HCT116 (cell line): ENCODE data around the gene JOSD1. TPM values are rescaled to one million over a fixed set of nuclear protein-coding genes. Genes with fewer than 3 reads are reported as not detected.
A peak's percentile ranks its signal among the peaks of the same experiment; 100 is the strongest.

ENCODE experiments used
- ATAC-seq: fragments of 200-7000 bp; cut with Tn5 transposase; 2 replicates; pipeline ENCODE4 v1.9.1; 2020; ENCODE audit warnings: mild to moderate bottlenecking, moderate library complexity
- BruUV-seq: library from RNA; stranded (reverse); fragments of 400-500 nt; replicated peaks from 2 replicates; lab custom pipeline; 2021; lab: Mats Ljungman, UMichigan
- CTCF ChIA-PET: fragments of 300-600 bp; sonication (Branson Sonifier 250); formaldehyde crosslinking; loops from one replicate; lab custom pipeline; 2021; ENCODE audit warnings: antibody characterized with exemption; lab: Charles Lee
- POLR2A ChIA-PET: fragments of 300-600, 350-600 bp; sonication (Branson Sonifier 250); formaldehyde crosslinking; loops from one replicate; lab custom pipeline; 2021; ENCODE audit warnings: antibody characterized with exemption; lab: Charles Lee
- RAD21 ChIA-PET, 2 experiments: fragments of 300-600 bp; sonication (Branson Sonifier 250); formaldehyde crosslinking; loops; one replicate each; lab custom pipeline; 2023; ENCODE audit warnings: low total read pairs in 2 of 2; ENCODE audit not compliant: uncharacterized antibody in 2 of 2, unreplicated experiment in 2 of 2, low non-redundant PET in 1 of 2; lab: Charles Lee
- DNase-seq: peaks from one replicate; pipeline ENCODE4 v3.0.0-alpha.2; 2010; ENCODE audit warnings: low read depth, low spot score
- H2AFZ ChIP-seq: fragments of 200-600 bp; shearing (Covaris generic), sonication (generic); 2 replicates; pipeline ENCODE4 v1.6.1; 2017; ENCODE audit warnings: low read depth, mixed run types, mixed read lengths, antibody characterized with exemption, low read length; ENCODE audit not compliant: poor library complexity, severe bottlenecking
- H3K27ac ChIP-seq: 2 replicates; pipeline ENCODE4 v1.5.1; 2012; ENCODE audit warnings: low read depth, low read length
- H3K27me3 ChIP-seq: fragments of 200-600 bp; sonication (generic); 2 replicates; pipeline ENCODE4 v1.6.1; 2016; ENCODE audit warnings: mixed run types, low read length, mixed read lengths; ENCODE audit not compliant: insufficient read depth
- H3K36me3 ChIP-seq, 2 experiments: fragments of 200-500 bp in 1 of 2; fragments of 200-600 bp in 1 of 2; sonication (Bioruptor generic) in 1 of 2; sonication (generic) in 1 of 2; 2 replicates each; pipeline versions ENCODE4 v1.5.1 to v1.6.1; 2014 to 2016; ENCODE audit warnings: low read length in 2 of 2, inconsistent platforms in 1 of 2, mixed read lengths in 1 of 2, mixed run types in 1 of 2; ENCODE audit not compliant: insufficient read depth in 2 of 2, control insufficient read depth in 1 of 2
- H3K4me1 ChIP-seq, 2 experiments: fragments of 200-600 bp in 1 of 2; sonication (generic) in 1 of 2; 2 replicates each; pipeline versions ENCODE4 v1.5.1 to v1.6.1; 2012 to 2017; ENCODE audit warnings: low read length in 2 of 2, inconsistent platforms in 1 of 2, mild to moderate bottlenecking in 1 of 2, mixed read lengths in 1 of 2, mixed run types in 1 of 2, moderate library complexity in 1 of 2; ENCODE audit not compliant: insufficient read depth in 2 of 2, control insufficient read depth in 1 of 2
- H3K4me2 ChIP-seq: fragments of 200-600 bp; sonication (generic); 2 replicates; pipeline ENCODE4 v1.6.1; 2017; ENCODE audit warnings: mixed run types, low read length, mixed read lengths
- H3K4me3 ChIP-seq, 2 experiments: fragments of 200-600 bp in 1 of 2; sonication (generic) in 1 of 2; replicated peaks in 1 of 2; 2 replicates each; pipeline ENCODE4 v1.5.1; 2011 to 2016; ENCODE audit warnings: low read length in 2 of 2, control low read depth in 1 of 2, low read depth in 1 of 2, mild to moderate bottlenecking in 1 of 2, mixed read lengths in 1 of 2, mixed run types in 1 of 2
- H3K79me2 ChIP-seq: fragments of 200-600 bp; sonication (generic); 2 replicates; pipeline ENCODE4 v1.6.1; 2017; ENCODE audit warnings: mild to moderate bottlenecking, mixed run types, low read length, moderate library complexity, mixed read lengths; ENCODE audit not compliant: insufficient read depth
- H3K9ac ChIP-seq: fragments of 200-600 bp; sonication (generic); 2 replicates; pipeline ENCODE4 v1.6.1; 2016; ENCODE audit warnings: low read length, mixed read lengths
- H3K9me2 ChIP-seq: fragments of 200-600 bp; sonication (generic), shearing (Covaris generic); 2 replicates; pipeline ENCODE4 v1.6.1; 2017; ENCODE audit warnings: mixed run types, mild to moderate bottlenecking, moderate library complexity; ENCODE audit not compliant: insufficient read depth
- H3K9me3 ChIP-seq, 2 experiments: fragments of 200-500 bp in 1 of 2; fragments of 200-600 bp in 1 of 2; sonication (Bioruptor generic) in 1 of 2; sonication (generic) in 1 of 2; 2 replicates each; pipeline ENCODE4 v1.6.1; 2014 to 2017; ENCODE audit warnings: low read length in 2 of 2, mixed read lengths in 2 of 2, inconsistent platforms in 1 of 2, low read depth in 1 of 2, mild to moderate bottlenecking in 1 of 2, mixed run types in 1 of 2, moderate library complexity in 1 of 2; ENCODE audit not compliant: control insufficient read depth in 1 of 2, insufficient read depth in 1 of 2
- H4K20me1 ChIP-seq: fragments of 200-600 bp; sonication (generic), shearing (Covaris generic); 2 replicates; pipeline ENCODE4 v1.6.1; 2017; ENCODE audit warnings: mixed run types, mild to moderate bottlenecking, moderate library complexity; ENCODE audit not compliant: insufficient read depth
- CBX3 ChIP-seq: IDR thresholded peaks from 2 replicates; pipeline ENCODE4 v1.6.1; 2012; ENCODE audit warnings: low read depth
- CEBPB ChIP-seq: IDR thresholded peaks from 2 replicates; pipeline ENCODE4 v1.6.1; 2012; ENCODE audit warnings: low read depth
- EZH2 ChIP-seq: fragments of 200-600 bp; sonication (generic); IDR thresholded peaks from 2 replicates; pipeline ENCODE4 v1.6.1; 2017; ENCODE audit warnings: antibody characterized with exemption, mixed run types
- FOSL1 ChIP-seq: IDR thresholded peaks from 2 replicates; pipeline ENCODE4 v1.6.1; 2012; ENCODE audit warnings: low read depth
- JUND ChIP-seq: IDR thresholded peaks from 2 replicates; pipeline ENCODE4 v1.6.1; 2012
- MAX ChIP-seq: IDR thresholded peaks from 2 replicates; pipeline ENCODE4 v1.6.1; 2012
- POLR2A ChIP-seq: IDR thresholded peaks from 2 replicates; pipeline ENCODE4 v1.7.0; 2011; ENCODE audit warnings: borderline replicate concordance; ENCODE audit not compliant: insufficient read depth, insufficient read length; ENCODE audit errors: extremely low read depth
- POLR2AphosphoS5 ChIP-seq: IDR thresholded peaks from 2 replicates; pipeline ENCODE4 v1.6.1; 2011; ENCODE audit warnings: mild to moderate bottlenecking, low read depth, low read length, moderate library complexity
- RAD21 ChIP-seq: IDR thresholded peaks from 2 replicates; pipeline ENCODE4 v1.6.1; 2012; ENCODE audit warnings: low read depth, mild to moderate bottlenecking
- SP1 ChIP-seq: IDR thresholded peaks from 2 replicates; pipeline ENCODE4 v1.6.1; 2012; ENCODE audit warnings: low read depth
- SRF ChIP-seq: IDR thresholded peaks from 2 replicates; pipeline ENCODE4 v1.6.1; 2012; ENCODE audit warnings: low read depth
- TCF7L2 ChIP-seq: IDR thresholded peaks from 2 replicates; pipeline ENCODE4 v1.7.0; 2011; ENCODE audit warnings: borderline replicate concordance, inconsistent platforms; ENCODE audit not compliant: insufficient read depth, insufficient read length; ENCODE audit errors: extremely low read depth
- YY1 ChIP-seq: IDR thresholded peaks from 2 replicates; pipeline ENCODE4 v1.6.1; 2011; ENCODE audit warnings: low read length, low read depth, moderate library complexity, mild to moderate bottlenecking; ENCODE audit not compliant: insufficient replicate concordance; ENCODE audit errors: extremely low read depth
- ZBTB33 ChIP-seq: IDR thresholded peaks from 2 replicates; pipeline ENCODE4 v1.6.1; 2011; ENCODE audit warnings: mild to moderate bottlenecking, low read length, moderate library complexity; ENCODE audit not compliant: insufficient replicate concordance; ENCODE audit errors: extremely low read depth
- ZNF274 ChIP-seq: fragments of 200-500 bp; sonication (Bioruptor generic); IDR thresholded peaks from 2 replicates; pipeline ENCODE4 v1.6.1; 2014; ENCODE audit warnings: mild to moderate bottlenecking, low read depth, low read length, inconsistent platforms
- intact Hi-C: fragments of 100-400 bp; cut with micrococcal nuclease; formaldehyde crosslinking; loops from 2 replicates; pipeline ENCODE4 v1.10.0; 2022
- total RNA-seq: library from RNA; stranded (reverse); gene quantifications from one replicate; pipeline ENCODE4 v1.2.1, GENCODE V29; 2021; ENCODE audit not compliant: unreplicated experiment

The JOSD1 gene
- total RNA-seq, 1 experiment from 2014 or later = 67.3 TPM

- intact Hi-C loops = no loop called here
- CTCF ChIA-PET = interaction anchor here (1.2 kb wide), 1 partner anchor 16 kb away, joined by 5 read pairs; no protein-coding TSS in a partner anchor
- Histone ChIP-seq H3K27me3 (no peaks in the 10 kb centered on the region), H3K36me3 (peaks cover 7 to 11% of the 10 kb centered on the region in 2 experiments; a peak in 3 of 4 replicates), H2AFZ (no peak overlapping the region), H3K4me3 (no peak overlapping the region), H3K79me2 (peaks cover 51% of the 10 kb centered on the region), H3K4me2 (no peak overlapping the region), H3K9ac (no peak overlapping the region), H3K4me1 (peaks cover 12 to 21% of the 10 kb centered on the region in 2 experiments), H3K9me3 (no peaks in the 10 kb centered on the region), H3K27ac (peak overlapping the region; percentile 32; the same call in 1 of the 2 replicates), H4K20me1 (no peaks in the 10 kb centered on the region), H3K9me2 (no peaks in the 10 kb centered on the region)
- RAD21 ChIA-PET = no interaction called here
- ATAC-seq = no peak
- BruUV-seq = no TSS peak
- POLR2A ChIA-PET = interaction anchor here (1.7 kb wide), 1 partner anchor 16 kb away, joined by 3 read pairs; no protein-coding TSS in a partner anchor
- DNase-seq = no peak
- no peak for TF ChIP-seq RAD21
- no peak for TF ChIP-seq POLR2A
- TF ChIP-seq YY1 = no peak
- no peak for TF ChIP-seq MAX
- no peak for TF ChIP-seq TCF7L2
- no peak for TF ChIP-seq POLR2AphosphoS5
- TF ChIP-seq JUND = no peak
- no peak for TF ChIP-seq EZH2
- TF ChIP-seq CEBPB = no peak
- no peak for TF ChIP-seq SRF
Observed at GRCh38 chr22:38716826-38717225, 16.1 kb upstream of the JOSD1 start.

- ChIA-PET CTCF (no interaction called here), POLR2A (no interaction called here), RAD21 (no interaction called here)
- intact Hi-C loops = no loop called here
- TF ChIP-seq FOSL1 (no peak), EZH2 (no peak), MAX (no peak), ZBTB33 (no peak), POLR2A (no peak), CBX3 (no peak), CEBPB (no peak), ZNF274 (no peak), SP1 (no peak), RAD21 (no peak)
- H3K4me3 ChIP-seq = no peak overlapping the region
- BruUV-seq = no TSS peak
- H3K36me3 ChIP-seq = peaks cover 6 to 7% of the 10 kb centered on the region in 2 experiments; a peak in 2 of 4 replicates
- H4K20me1 ChIP-seq = no peaks in the 10 kb centered on the region
- DNase-seq (no peak), ATAC-seq (no peak)
- peaks cover 56% of the 10 kb centered on the region for H3K79me2 ChIP-seq
- no peaks in the 10 kb centered on the region for H3K9me3 ChIP-seq
- H3K27me3 ChIP-seq = no peaks in the 10 kb centered on the region
- H3K4me1 ChIP-seq = peaks cover 12 to 21% of the 10 kb centered on the region in 2 experiments
- H3K9me2 ChIP-seq = no peaks in the 10 kb centered on the region
- no peak overlapping the region for H2AFZ ChIP-seq
- H3K27ac ChIP-seq = no peak overlapping the region
- H3K4me2 ChIP-seq = no peak overlapping the region
- no peak overlapping the region for H3K9ac ChIP-seq
Observed at GRCh38 chr22:38716271-38716670, 15.5 kb upstream of the JOSD1 start.
